ENCODE results near the gene PRAC1. TPM values are rescaled to one million over a fixed set of nuclear protein-coding genes. Genes with fewer than 3 reads are reported as not detected.

Gene PRAC1
- total and polyA plus RNA-seq, 2 of the 8 experiments (the other 6 are each of a cell fraction or from before 2014, with no cell fraction given) = not detected

GRCh38 chr17:48751172-48751571, 28.9 kb upstream of the PRAC1 start (continued):
- TF ChIP-seq BACH1 (IDR thresholded peaks at IDR 0.05; ENCODE audit: low read length) (no peak), CEBPB (IDR thresholded peaks at IDR 0.05; ENCODE audit: low read depth, low read length) (no peak), GABPA (IDR thresholded peaks at IDR 0.05; ENCODE audit: borderline replicate concordance, insufficient read depth, low read length) (no peak), FOSL1 (IDR thresholded peaks at IDR 0.05; ENCODE audit: insufficient read depth, low read depth, low read length) (no peak)
